D341Med (cell line): ENCODE results near the gene INPP5A.

Experiments used
- DNase-seq: peaks from one replicate; pipeline ENCODE4 v3.0.0; 2012; ENCODE audit warnings: low spot score

INPP5A gene

GRCh38 chr10:132710036-132710686 is 172.6 kb downstream of the INPP5A start:
- DNase-seq = no peak

- no peak for DNase-seq
Measured at GRCh38 chr10:132710746-132711612, 173.4 kb downstream of the INPP5A start.

GRCh38 chr10:132711613-132712121 is 174.1 kb downstream of the INPP5A start:
- no peak for DNase-seq

- DNase-seq = no peak
Measured at GRCh38 chr10:132712291-132712690, 174.7 kb downstream of the INPP5A start.

GRCh38 chr10:132712743-132713142 is 175.2 kb downstream of the INPP5A start:
- no peak for DNase-seq

- no peak for DNase-seq
Measured at GRCh38 chr10:132713421-132714095, 176.0 kb downstream of the INPP5A start.

- no peak for DNase-seq
Measured at GRCh38 chr10:132714096-132714985, 176.8 kb downstream of the INPP5A start.

GRCh38 chr10:132714986-132715775 is 177.6 kb downstream of the INPP5A start:
- no peak for DNase-seq

GRCh38 chr10:132715776-132716680 is 178.4 kb downstream of the INPP5A start:
- DNase-seq = no peak

- DNase-seq = no peak
Measured at GRCh38 chr10:132716691-132717490, 179.3 kb downstream of the INPP5A start.

- no peak for DNase-seq
Measured at GRCh38 chr10:132721725-132722124, 184.1 kb downstream of the INPP5A start.

GRCh38 chr10:132722394-132723329 is 185.1 kb downstream of the INPP5A start:
- no peak for DNase-seq

- DNase-seq = no peak
Measured at GRCh38 chr10:132723330-132723970, 185.9 kb downstream of the INPP5A start.

GRCh38 chr10:132724446-132724845 is 186.9 kb downstream of the INPP5A start:
- DNase-seq = no peak

- DNase-seq = no peak
Measured at GRCh38 chr10:132725202-132725601, 187.6 kb downstream of the INPP5A start.

- no peak for DNase-seq
Measured at GRCh38 chr10:132726194-132726593, 188.6 kb downstream of the INPP5A start.

GRCh38 chr10:132726951-132727350 is 189.4 kb downstream of the INPP5A start:
- no peak for DNase-seq
